Left hindlimb (tissue), 1 donor: ENCODE measurements around the gene LRRC15.

ENCODE experiments used
- DNase-seq: peaks from one replicate; pipeline ENCODE4 v3.0.0-alpha.2; 2018

LRRC15 gene

DNA sequence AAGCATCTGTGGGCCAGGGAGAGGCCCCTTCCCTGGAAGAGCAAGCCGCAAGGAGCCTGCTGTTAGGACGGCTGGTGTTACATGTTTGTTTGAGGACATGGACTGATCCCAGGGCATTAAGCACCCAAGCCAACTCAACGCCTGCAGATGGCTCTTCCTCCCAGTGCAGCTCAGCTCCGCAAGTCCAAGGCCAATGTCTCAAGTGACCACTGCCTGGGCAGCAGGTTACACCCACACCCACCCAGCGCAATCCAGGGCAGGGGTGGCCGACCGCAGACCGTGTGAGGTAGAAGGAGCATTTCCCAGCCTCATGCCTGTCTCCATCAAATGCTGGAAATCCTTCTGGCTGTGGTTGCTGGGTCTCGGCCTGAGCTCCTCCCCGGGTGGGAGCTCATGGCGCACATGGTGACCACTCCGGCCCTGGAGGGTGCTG lies 15.0 kb upstream of the LRRC15 start:
- DNase-seq: no peak

DNA sequence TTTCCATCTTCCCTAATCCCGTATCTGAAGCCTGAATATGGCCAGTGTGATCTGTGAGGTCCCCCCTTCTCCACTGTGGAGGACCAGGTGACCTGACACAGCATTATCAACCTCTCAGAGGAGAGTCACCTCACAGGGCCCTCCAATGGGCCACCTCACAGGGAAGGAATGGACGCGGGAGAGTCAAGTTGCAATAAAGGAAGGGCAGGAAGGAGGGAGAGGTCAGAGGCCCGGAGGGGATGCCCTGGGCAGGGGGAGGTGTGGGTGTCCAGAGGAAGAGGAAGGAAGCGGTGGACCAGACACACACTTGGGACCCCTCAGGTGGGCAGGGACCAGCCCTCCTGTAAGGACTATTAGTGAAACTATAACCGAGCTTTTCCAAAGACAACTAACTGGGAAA lies 14.6 kb upstream of the LRRC15 start:
- no peak for DNase-seq

DNA sequence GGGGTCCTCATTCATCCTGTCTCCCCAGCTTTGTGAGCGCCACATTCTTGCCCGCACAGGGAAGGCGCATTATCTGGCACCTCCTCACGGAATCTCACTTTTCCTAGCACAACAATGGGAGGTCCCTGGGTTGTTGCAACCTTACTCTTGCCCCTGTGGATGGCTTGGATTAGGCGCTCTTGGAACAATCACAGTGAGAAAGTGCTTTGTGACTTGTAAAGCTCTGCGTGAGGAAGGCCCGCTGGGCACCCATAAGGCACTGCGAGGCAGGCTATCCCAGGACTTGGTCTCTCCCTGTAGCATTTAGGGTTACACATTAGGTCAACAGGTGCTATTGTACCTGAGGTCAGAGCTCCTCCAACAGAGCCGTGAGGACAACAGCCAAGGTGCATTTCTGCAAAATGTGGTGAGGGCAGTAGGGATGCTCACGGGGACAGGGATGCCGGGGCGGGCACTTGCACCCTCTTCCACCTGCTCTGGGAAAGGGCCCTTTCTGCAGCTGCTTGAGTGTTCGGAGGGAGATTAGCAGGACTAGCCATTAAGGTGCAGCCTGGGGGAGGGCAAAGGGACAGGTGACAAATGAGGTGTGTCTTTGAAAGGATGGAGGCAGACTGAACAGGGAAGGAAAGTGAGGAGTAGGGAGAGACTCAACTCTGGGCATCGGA lies 13.9 kb upstream of the LRRC15 start:
- no peak for DNase-seq

DNA sequence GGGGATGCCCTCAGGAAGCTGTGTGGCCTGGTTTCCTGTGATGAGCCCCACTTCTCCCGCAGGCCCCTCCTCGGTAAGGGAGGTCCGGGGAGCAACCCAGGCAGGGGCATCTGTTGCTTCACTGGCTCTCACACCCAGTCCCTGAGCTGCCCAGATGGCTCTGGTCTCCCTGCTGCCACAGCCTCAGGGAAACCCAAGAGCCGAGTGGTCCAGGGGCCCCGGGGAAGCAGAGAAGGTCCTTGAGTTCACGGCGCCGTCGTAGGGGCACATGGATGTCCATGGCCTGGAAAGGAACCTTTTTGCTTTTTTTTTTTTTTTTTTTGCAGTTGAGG lies 13.3 kb upstream of the LRRC15 start:
- no peak for DNase-seq

DNA sequence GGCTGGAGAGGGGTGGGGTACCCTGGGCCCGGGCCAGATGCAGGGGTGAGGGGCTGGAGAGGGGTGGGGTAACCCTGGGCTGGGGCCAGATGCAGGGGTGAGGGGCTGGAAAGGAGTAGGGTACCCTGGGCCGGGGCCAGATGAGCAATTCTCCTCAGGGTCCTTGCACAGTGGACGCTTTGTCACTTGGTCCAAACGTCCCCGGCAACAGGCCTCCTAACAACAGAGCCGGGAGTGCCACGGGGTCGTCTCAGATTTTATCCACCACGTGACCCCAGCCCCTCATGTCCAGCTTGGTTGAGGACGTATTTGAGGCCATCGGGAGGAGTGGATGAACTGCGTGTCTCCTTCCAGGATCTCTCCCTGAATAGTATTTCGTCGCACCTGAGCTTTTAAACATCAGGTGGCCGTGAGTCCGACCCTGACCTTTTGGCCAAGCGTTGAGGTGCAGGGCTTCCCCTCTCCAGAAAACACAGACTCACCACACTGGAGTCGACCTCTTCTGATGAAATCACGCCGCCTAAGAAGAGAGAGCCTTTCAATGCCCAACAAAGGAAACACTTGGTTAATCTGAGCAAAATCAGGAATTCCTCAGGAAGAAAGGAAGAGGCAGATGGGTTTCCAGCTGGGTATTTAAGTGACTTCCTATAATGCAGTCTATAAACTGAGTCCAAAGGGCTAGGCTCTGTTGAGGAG lies 12.8 kb upstream of the LRRC15 start:
- no peak for DNase-seq

DNA sequence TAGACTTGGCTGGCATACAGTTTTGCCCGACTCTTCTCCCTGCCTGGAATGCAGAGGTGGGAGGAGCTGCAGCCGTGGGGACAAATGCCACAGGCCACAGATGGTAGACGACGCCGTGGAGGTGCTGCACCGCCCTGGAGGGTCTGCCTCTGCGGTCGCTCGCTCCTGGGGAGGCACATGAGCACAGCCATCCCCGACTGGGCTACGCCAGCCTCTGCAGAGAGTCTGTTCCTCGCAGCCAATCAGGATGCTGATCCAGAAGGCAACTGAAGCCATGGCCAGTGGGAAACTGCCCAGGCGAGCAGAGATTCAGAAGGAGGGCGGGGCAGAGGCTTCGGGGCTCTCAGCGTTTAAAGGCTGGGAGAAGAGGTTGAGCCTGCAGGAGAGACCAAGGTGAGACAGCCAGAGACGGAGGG lies 11.9 kb upstream of the LRRC15 start:
- no peak for DNase-seq

DNA sequence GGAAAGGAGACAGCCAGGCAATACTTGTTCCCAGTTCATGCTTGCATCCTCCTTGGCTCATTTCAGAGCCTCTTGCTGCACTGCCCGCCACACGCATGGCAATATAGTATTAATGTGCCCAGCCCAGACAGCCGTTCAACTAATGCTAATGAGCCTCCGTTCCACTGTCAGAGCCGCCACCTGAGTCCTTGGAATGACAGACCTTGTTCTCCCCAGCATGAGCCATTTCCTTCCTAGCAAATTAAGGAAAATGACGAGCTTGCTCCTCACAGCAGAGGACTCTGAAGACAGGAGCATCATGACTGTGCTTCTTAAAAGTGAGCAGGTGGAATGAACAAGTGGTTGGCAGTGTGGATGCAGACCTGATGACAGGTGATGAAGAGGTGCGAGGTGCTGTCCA lies 10.8 kb upstream of the LRRC15 start:
- DNase-seq: no peak

DNA sequence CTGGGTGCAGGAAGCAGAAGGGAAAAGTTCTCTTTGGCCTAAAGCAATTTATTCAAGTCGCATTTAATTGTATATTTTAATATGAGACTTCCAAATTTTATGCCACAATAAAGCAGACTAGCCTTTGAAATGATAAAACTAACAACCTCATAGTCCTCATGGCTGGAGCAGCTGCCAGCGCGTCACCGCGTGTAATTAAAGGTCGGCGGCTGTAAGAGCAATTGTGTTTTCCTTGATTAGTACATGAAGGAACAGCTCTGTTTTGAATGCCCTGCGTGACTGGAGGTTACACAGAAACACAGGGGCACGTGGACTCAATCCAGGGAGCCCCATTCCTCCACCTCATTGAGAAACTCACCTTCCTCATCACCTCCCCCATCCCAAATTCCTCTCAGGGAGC lies 10.1 kb upstream of the LRRC15 start:
- no peak for DNase-seq

DNA sequence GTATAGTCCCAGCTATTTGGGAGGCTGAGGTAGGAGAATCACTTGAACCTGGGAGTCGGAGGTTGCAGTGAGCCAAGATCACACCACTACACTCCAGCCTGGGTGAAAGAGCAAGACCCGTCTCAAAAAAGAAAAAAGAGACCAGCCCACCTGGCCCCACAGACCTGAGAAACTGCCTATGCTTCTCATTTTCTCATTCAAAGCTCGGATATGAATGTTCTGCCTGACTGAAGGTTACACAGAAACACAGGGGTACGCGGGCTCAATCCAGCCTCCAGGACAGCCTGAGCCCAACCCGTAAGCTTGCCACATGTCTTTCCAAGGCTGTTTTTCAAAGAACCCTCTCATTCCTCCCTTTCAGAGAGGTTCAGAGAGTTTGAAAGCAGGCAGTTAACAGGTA lies 9.7 kb upstream of the LRRC15 start:
- DNase-seq: no peak

DNA sequence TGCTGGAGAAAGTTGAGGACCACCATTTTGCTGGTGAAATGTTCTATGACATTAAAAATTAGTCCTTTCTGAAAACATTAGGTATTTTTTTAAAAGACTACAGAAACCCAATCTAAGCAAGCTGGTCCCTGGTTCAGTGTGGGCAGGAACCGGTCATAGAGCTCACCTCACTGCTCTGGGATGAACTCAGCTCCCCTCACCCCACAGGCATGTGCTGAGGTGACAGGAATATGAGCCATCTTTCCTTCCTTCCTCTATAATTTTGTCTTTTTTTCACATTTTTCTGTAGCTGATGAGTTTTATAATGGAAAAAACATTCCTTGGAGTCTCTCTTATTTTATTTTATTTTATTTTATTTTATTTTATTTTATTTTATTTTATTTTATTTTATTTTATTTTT lies 8.2 kb upstream of the LRRC15 start:
- no peak for DNase-seq

DNA sequence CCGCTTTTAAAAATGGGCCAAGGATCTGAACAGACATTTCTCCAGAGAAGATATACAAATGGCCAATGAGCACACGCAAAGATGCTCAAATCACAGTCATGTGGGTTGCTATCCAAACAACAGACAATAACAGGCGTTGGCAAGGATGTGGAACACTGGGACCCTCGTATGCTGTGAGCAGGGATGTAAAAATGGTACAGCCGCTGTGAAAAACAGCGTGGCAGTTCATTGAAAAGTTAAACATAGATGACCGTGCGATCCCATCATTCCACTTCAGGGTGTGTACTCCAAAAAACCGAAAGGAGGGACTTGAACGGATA lies 6.7 kb upstream of the LRRC15 start:
- no peak for DNase-seq

DNA sequence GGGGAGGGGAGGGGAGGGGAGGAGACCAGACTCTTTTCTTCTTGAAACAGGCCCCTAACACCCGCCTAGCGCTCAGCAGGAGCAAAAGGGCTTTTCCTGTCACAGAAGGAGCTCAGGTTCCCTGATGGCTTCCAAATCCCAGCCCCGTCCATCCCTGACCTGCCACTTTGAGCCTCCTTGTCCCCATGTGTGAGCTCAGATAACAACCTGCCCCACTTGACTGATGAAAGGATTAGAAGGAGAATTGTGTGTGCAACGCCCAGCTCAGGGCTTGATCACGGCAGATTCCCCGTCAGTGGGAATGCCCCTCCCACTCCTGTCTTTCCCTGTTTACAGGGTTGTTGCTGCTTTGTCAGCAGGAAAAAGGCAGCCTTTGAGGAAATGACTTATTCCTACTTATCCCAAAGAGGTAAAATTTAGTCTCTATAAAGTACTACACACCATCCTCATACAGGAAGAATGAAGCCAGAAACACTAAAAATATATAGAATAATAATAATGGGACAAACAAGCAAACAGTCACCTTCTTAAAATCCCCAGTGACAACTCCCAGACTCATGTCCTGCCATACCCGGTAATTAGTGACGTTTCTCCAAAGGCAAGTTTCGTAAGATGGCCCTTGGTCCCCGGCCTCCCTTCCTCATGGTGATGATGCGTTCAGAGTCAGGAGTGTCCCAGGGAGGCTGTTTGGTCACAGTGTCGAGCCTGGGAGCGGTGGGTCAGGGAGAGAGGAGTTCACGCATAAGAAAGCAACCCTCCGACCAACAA lies 6.1 kb upstream of the LRRC15 start:
- DNase-seq: no peak

DNA sequence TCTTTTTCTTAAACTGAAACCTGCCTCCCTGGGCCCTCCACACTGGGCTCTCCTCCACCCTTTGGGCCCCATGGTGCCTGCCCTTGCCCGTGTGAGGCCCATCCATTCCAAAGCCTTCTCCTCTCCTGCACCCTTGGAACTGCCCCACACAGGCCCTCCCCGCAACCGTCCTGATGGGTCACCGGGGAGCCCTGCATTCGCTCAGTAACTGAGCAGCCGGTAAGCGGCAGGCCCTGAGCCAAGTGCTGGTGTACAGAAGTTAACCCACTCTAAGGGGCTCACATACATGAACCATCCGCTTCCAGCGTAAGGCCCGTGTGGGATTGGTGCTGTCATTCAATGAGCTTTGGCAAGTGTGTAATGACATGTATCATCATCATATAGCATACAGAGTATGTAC lies 5.4 kb upstream of the LRRC15 start:
- DNase-seq: no peak

DNA sequence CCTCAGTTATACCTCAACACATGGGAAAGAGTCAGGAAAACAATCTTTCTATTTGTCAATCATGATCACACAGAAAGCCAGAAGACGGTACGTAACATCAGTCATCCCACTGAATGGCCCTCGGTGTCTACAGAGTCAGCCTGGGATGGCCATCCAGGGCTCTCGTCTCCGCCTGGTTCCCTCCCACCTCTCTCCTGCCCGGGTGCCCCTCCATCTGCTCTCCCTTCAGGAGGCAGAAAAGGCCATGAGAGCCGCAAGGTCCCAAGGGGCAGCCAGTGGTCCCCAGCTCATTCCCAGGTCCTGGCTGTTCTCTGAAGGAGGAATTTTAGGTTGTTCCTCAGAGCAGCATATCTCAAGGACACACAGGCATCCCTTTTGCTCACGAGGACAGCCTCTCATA lies 4.4 kb upstream of the LRRC15 start:
- DNase-seq: no peak

DNA sequence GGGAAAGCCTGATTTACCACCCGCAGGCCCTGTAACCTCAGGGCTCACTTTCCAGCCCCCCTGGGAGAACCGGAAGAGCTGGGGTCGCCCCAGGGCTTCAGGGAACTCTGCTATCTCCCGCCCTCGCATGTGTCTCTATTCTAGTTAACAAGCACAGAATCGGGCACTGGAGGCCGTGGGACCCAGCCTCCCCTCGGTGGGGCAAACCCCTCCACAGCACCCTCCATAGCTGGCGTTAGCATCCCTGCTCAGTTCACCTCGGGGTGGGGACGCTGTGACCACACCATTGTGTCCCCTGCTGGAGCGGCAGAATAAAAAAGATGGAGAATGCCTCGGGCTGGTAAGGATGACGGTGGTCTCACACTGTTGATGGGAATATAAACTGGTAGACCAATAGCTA lies 3.5 kb upstream of the LRRC15 start:
- no peak for DNase-seq

DNA sequence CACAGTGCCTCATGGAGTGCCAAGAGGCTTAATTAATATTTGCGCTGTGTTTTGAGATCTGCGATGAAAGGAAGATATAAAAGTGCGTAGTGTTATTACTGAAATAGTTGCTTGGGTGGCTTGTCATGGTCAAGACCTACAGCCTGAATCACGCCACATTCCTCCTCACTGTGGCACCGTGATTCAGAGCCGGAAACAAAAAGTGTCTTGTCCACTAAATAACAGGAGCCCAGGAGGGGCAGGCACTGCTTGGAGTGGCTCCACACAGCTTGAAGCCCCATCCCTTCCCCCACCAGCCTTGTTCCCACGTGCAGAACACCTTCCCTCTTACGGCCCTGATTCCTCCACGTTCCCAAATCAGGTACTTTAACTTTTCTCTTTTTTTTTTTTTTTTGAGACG lies 1.2 kb upstream of the LRRC15 start:
- no peak for DNase-seq

DNA sequence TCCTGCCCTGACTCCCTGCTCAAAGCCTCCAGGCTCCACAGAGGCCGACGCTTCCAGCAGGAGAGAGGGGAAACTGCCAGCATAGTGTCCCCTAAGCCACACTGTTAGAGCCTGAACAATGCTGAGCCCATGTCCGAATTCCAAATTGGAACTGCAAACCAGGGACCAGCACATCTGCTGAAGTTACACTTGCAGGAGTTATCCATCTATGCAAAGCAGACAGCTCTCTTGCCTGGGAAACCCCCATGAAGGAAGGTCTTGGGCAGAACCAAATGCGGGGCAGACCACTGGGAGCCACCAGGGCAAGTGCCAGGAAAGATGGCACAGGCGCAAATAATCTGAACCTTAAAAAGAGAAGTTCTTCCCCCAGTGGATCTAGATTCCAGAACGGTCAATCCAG lies 625 bp downstream of the LRRC15 start:
- DNase-seq: no peak

DNA sequence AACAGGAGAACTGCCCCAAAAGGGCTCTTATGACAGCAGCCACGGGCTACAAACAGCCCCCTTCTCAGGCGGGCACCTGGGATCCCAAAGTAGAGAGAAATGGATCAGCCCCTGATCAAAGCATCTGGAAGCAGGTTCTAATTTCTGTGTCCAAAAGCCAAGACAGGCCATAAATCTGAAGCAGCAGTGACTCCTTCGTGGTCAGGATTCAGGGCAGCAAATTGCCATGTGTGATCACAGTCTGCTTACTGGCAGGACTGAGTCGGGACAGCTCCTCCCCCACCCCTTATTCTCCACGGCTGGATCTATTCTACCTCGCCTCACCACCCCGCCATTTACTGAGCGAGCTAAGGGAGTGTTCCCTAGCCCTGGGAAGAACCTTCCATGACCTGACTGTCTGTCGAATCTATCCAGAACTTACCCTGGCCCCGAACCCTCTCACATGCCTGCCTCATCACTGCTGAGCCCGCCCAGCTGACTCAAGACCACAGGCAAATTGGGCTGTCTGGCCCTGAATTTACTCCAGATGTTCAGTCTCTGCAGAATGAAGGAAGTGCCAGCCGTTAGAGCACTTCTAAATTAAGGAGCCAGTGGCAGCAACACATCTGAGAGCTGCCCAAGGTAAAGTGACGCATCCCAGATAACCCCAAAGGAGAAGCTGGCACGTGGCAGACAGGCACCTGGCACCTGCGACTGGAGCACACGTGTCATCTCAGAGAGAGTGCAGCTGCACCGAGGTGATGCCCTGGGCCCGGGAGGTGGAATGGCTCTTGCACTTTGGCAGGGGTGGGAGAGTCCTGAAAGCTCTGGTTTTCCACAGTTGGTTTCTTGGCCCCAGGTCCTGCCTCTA lies 1.3 kb downstream of the LRRC15 start:
- DNase-seq: peak; percentile 71

DNA sequence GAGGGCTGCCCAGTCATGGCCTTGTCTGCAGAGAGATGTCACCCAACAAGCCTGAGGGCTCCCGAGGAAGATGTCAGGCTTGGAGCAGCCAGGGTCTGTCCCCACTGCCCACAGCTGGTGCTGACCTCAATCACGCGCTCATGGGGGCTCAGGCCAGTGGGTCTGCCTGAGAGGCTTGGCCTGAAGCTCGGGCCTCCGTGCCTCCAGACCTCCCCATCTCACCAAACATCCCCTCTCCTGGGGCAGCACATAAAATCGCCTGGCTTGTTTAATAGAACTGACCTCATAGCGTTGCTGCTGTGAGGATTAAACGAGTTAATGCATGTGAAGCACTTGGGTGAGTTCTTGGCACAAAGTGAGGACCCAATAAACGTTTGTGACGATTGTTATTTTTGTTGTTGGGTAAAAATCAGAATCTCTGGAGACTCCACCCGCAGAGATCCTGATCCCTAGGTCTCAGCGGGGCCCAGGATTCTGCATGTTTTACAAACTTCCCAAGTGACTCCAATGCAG lies 3.5 kb downstream of the LRRC15 start:
- DNase-seq: no peak

DNA sequence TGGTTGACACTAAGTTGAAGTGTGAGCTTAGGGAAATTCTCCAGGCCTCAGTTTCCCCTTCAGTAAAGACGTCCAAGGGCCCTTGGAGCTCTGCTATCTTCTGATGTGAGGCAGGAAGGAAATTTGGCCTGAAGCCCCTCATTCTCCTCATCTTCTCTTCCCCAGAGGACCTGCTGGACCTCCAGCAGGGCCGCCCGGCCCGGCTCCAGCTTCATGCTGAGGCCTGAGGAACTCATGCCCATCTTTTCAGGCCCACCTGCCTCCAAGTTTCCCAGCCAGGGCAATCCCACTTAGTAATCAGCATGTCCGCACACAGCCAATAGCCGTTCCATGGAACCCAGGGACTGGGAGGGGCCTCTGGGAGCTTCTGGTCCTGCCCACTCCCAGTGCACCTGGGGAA lies 4.0 kb downstream of the LRRC15 start:
- no peak for DNase-seq

DNA sequence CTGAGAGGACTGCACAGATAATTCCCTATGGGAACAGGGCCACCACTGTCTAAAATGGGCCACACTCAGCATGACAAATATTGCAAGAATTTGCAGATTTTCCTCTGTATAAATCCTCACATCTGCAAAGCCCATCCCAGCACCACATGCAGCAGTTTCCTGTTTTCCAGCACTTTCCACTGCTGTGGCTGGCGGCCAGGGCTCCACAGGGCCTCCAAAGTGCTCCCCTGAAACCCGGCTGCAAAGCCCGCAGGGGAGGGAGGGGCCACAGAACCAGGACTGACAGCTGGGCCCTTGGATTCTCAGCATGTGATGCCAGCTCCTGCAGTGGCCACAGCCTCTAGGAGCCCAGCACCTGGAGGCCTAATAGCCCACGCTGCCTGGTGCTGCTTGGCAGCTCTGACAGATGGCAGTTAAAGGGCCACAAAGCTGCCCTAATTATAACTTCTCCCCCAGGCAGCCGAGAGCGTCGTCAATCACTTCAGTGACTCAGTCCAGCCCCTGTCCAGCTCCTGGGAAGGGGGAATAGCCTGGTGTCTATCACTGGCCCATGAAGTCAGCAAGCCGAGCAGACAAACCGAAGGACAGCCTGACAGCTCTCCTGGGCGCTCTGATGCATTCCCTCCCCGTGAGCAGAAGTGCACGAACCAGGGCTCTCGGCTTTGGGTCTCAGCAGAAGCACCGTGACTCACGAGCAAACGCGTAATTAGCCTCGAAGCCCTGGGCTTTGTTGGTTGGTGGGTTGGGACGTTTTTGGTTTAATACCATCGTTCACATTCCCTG lies 4.7 kb downstream of the LRRC15 start:
- peak; percentile 85 for DNase-seq

DNA sequence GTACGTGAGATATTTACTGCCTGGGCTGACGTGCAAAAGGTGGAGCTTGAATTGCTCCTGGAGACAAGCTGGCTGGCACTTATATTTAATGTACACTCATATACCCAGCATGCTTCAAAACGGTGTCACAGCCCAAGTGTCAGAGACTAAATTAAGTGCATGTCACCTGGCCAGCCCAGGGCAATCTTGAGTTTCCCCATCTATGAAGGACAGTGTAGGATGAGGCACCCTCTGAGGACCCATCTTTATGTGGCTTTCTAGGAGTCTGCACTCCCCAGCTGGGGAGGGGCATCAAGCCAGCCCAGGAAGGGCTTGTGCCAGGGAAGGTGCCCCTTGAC lies 5.3 kb downstream of the LRRC15 start:
- DNase-seq: no peak

DNA sequence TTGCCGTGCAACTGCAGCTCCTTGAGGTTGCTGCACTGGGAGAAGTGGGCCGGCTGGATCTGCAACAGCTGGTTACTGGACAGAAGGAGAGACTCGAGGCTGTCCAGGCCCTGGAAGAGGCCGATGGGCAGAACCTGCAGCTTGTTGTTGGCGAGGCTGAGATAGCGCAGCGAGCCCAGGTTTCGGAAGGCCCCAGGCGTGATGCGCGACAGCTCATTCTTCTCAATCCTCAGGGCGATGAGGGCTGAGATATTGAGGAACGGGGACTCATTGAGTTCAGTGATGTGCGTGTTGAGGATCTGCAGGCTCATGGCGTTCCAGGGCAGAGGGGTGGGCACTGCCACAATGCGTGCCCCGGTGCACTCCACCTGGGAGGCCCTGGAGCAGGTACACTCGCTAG lies 9.0 kb downstream of the LRRC15 start:
- DNase-seq: no peak
